ENCODE data around the gene CTCF.

Gene CTCF

DNA sequence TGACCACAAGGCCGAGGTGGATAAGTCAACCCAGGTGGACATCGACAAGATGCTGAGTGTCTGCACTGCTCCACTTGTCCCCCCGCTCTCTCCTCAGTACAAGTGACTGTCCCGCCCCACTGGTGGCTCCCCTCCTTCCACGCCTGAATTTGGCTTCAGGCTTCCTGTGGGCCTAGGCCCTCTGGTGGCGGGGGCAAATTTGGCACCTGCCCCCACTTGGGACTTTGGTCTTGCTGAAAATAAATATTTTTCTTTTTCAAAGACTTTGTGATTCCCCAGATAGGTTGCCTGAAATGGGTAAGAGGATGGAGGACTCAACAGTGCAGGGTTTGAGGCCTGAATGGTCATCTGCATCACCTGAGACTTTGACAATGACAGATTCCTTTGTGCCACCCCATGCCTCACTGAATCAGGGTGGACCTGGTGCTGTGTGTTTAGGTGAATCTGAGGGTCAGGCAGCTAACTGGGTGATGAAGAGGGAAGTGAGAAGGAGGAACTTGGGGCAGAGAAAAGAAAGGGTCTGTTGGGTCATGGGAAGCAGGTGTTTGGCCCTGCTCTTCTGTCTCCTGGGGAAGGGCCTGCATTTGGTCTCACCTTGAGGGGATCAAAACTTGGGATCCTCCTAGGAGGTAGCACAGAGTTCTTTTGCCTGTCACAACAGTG is 106.3 kb downstream of the CTCF start:
- DNase-seq (ENCODE audit: low read depth) = no peak
- TF ChIP-seq, protein P1, sequence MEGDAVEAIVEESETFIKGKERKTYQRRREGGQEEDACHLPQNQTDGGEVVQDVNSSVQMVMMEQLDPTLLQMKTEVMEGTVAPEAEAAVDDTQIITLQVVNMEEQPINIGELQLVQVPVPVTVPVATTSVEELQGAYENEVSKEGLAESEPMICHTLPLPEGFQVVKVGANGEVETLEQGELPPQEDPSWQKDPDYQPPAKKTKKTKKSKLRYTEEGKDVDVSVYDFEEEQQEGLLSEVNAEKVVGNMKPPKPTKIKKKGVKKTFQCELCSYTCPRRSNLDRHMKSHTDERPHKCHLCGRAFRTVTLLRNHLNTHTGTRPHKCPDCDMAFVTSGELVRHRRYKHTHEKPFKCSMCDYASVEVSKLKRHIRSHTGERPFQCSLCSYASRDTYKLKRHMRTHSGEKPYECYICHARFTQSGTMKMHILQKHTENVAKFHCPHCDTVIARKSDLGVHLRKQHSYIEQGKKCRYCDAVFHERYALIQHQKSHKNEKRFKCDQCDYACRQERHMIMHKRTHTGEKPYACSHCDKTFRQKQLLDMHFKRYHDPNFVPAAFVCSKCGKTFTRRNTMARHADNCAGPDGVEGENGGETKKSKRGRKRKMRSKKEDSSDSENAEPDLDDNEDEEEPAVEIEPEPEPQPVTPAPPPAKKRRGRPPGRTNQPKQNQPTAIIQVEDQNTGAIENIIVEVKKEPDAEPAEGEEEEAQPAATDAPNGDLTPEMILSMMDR (IDR thresholded peaks at IDR 0.05; ENCODE audit: insufficient read depth, low read depth, low read length, missing control alignments) = peak; percentile 39
- H3K4me3 ChIP-seq (ENCODE audit: low read length) = no peak overlapping the region

DNA sequence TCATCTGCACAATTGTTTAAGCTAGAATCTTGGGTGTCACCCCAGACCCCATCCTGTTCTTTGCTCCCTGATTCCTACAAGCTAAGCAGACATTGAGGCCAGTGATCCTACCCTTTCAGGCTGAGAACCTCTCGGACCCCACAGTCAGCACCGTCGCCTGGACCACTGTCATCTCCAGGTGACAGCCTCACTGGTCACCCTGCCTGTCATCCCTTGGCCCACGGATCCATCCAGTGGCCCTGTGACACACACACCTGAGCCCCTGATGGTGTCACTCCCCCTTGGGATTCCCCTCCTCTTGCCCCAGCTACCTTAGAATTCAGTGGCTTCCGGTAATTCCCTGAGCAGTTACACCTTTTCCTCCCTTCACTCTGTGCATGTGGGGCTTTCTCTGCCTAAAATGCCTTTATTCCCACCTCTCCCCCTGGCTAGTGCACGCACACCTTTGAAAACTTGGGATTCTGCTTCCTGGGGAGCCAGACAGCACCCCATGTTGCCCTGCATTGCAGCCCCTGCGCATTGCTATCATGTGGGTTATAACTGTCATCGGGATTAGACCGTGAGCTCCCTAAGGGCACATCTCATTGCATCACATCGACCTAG is 107.3 kb downstream of the CTCF start:
- no peak for DNase-seq (ENCODE audit: low read depth)
- TF ChIP-seq, protein P1 (IDR thresholded peaks at IDR 0.05; ENCODE audit: insufficient read depth, low read depth, low read length, missing control alignments) = no peak

DNA sequence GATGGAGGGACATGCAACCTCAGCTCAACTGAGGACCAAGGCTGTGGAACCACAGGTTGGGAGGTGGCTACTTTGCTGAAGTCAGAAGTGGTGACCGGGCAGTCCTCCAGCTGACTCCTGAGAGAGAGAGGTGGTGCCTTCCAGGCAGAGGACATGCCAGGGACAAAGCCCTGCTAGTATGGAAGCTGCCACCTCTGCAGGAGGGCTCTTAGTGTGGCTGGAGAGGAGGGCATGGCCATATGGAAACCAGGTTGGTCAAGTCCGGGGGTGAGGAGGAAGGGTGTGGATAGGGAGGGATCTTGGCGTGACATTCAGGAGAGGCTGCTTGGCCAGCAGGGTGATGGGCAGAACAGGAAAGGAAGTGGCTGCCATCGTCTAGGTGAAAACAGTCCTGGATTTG is 110.0 kb downstream of the CTCF start:
- DNase-seq (ENCODE audit: low read depth) = no peak
- no peak overlapping the region for H3K4me3 ChIP-seq (ENCODE audit: low read length)
- TF ChIP-seq, protein P1 (IDR thresholded peaks at IDR 0.05; ENCODE audit: insufficient read depth, low read depth, low read length, missing control alignments) = no peak

More for the DNA sequence above, 107.3 kb downstream of the CTCF start:
- H3K4me3 ChIP-seq (ENCODE audit: low read length) = no peak overlapping the region

DNA sequence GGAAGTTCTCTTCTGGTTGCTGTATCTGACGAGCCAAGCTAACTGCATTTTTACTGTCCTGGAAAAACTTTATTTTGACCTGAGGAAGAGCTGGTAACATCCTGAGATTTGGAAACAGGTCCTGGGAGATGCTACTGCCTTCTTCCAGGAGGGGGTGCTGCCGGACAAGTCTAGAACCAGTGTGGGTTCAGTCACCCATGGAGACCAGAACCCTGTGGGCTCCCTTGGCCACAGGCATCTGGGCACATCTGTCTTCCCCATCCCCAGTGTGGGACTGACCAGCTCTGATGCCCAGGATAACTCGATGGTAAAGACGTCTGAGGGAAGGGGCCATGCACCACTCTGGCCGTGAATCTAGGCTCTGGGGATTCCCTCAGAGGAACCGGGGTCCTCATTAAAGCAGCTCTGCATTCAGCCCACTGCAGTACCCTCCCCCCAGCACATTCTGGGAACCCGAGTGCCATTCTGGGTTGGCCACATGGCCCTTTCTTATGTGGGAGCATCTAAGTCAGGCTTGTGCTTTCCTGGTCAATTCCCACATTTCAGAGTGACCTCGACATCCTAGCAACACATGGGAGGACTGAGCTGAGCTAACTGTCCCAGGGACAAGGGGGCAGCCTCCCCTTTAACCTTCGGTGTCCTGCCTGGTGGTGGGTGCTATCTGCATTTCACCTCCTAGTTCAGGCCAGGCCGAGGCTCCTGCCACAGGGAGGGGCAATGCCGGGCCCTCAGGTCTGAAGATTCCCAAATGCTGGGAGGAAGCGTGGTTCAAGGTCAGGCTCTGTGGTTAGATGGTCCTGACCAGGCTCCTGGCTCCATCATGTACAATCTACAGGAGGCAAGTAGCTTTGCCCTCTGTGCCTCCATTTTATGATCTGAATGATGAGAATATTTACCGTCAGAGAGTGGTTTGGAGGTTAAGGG is 110.7 kb downstream of the CTCF start:
- peak; percentile 64 for DNase-seq (ENCODE audit: low read depth)
- H3K4me3 ChIP-seq (ENCODE audit: low read length) = no peak overlapping the region
- TF ChIP-seq, protein P1 (IDR thresholded peaks at IDR 0.05; ENCODE audit: insufficient read depth, low read depth, low read length, missing control alignments) = peak; percentile 91

DNA sequence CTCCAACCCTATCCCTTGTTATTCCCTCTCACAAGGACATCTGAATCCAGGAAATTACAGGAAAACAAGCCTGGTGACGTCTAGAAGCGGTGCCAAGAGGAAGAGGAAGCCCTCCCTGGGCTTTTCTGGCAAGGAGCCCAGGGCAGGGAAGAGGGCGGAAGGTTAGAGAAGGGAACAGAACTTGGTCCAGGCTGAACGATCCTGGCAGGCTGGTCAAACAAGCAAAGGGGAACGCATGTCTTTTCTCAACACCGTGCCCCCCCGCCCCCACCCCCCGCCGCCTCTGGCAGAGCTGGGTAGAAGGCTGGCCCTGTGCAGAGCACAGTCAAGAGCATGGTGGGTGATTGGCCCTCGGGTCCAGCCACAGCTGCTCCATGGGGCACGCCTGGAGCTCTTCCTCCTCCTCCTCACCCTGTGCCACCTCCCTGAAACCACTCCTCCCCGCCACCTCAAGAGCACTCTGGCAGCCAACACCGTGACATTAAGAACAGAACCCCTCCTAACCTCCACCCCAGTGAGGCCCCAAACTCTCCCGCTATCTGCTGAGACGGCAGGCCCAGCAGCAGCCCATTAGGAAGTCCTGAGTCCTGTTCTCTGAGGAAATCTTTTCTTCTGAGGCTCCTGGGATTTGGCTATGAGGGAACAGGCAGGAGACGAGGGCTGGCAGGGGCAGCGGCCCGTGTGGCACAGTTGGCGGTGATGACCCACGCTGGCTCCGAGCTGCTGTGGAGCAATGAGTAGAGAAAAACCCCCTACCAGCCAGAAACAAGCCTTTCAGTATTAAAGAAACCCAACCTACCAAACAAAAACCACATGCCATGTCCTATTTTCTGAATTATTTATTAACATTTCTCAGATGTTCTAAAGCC is 111.6 kb downstream of the CTCF start:
- TF ChIP-seq, protein P1 (IDR thresholded peaks at IDR 0.05; ENCODE audit: insufficient read depth, low read depth, low read length, missing control alignments) = no peak
- DNase-seq (ENCODE audit: low read depth) = no peak
- no peak overlapping the region for H3K4me3 ChIP-seq (ENCODE audit: low read length)

DNA sequence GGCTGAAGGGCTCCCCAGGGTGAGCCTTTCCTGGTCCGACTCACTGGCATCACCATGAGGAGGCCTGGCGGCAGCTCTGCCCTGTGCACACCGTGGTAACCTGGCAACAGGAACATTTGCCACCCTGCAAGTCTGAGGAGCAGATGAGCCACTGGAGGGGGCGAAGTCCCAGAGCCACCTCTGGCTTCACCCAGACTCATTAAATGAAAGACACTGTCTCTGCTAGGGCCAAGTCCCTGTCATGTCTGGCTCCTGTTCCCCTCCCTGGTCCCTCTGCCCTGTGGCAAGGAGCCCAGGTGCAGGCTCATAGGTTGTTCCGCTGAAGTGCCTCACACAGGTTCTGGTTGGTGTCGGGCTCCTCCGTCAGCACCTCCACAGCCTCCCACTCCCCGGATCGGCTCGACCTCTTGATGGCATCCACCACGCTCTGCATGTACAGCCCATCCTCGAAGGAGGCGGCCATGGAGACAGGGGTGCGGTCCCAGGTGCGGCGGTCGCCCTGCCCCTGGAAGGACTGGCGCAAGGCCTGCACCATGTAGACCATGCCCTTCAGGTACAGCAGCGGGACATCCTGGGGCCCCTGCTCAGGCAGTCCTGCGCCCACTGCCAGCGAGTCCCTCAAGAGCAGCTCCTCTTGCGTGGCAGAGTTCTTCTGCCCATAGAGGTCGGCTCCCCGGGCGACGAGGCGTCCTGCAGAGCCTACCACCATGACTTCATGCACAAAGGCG is 112.7 kb downstream of the CTCF start:
- no peak for DNase-seq (ENCODE audit: low read depth)
- TF ChIP-seq, protein P1 (IDR thresholded peaks at IDR 0.05; ENCODE audit: insufficient read depth, low read depth, low read length, missing control alignments) = no peak
- no peak overlapping the region for H3K4me3 ChIP-seq (ENCODE audit: low read length)

Measured in epithelial cell of esophagus (primary cell).